GM12892 (cell line): ENCODE data around the gene EYS.

Experiments used
- POLR2A ChIP-seq: IDR thresholded peaks from 2 replicates; pipeline ENCODE4 v1.6.1; 2011; ENCODE audit warnings: low read depth, low read length, control low read depth
- POLR2AphosphoS5 ChIP-seq: IDR thresholded peaks from 2 replicates; pipeline ENCODE4 v1.6.1; 2011; ENCODE audit warnings: low read depth, low read length, control low read depth

DNA sequence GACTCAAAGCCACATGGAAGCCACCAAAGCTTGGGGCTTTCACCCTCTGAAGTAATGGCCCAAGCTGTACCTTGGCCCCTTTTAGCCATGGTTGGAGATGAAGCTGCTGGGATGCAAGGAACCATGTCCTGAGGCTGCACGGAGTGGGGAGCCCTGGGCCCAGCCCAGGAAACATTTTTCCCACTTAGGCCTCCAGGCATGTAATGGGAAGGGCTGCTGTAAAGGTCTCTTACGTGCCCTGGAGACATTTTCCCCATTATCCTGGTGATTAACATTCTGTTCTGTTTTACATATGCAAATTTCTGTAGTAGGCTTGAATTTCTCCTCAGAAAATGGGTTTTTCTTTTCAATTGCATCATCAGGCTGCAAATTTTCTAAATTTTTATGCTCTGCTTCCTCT is 558.2 kb downstream of the EYS start:
- TF ChIP-seq POLR2A: no peak
- no peak for TF ChIP-seq POLR2AphosphoS5
